ENCODE results near the gene LRRC27. TPM values are rescaled to one million over a fixed set of nuclear protein-coding genes. Genes with fewer than 3 reads are reported as not detected.
A peak's percentile ranks its signal among the peaks of the same experiment; 100 is the strongest.

Gene LRRC27
- total and polyA plus RNA-seq, 10 donors = 6.1 to 29.9 (median 16.6) TPM

DNA sequence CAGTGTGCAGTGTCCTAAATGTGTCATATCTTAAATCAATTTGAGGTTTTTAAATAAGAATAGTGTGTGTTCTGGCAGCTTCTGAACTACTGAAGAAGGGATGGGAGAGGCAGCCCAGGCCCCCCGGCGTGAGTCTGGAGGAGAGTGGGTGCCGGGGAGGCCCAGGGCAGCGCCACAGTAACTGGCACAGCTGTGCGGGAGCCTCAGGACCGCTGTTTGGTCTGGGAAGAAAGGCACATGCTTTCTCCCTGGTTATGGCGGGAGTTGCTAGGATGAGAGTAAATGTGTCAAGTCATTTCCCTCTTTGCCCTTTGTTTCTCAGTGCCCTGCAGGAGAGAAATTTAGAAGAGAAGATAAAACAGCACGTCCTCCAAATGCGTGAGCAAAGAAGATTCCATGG is 33.1 kb downstream of the LRRC27 start:
- DNase-seq = peak; percentile 48
- Histone ChIP-seq H3K27me3 (replicated peaks in 1 of 7) (no peaks in the 10 kb centered on the region), H3K4me3 (no peak overlapping the region), H3K27ac (no peak overlapping the region), H3K4me1 (peaks cover 0 to 18% (median 9%) of the 10 kb centered on the region in 6 donors), H3K9me3 (peaks cover 0 to 4% (median 0%) of the 10 kb centered on the region in 8 donors), H3K36me3 (peaks cover 0 to 66% (median 10%) of the 10 kb centered on the region in 6 donors)
- TF ChIP-seq POLR2A (IDR thresholded peaks at IDR 0.05) (no peak), POLR2AphosphoS5 (IDR thresholded peaks at IDR 0.05) (no peak), CTCF (IDR thresholded peaks at IDR 0.05 in 8 of 11, conservative IDR thresholded peaks at IDR 0.05 in 3 of 11) (no peak)
- WGBS, 5 donors = 61 to 81% (median 74%) methylated on average over 9 of the region's 9 CpGs
- intact Hi-C loops (cut with DNase I; ENCODE audit: low total_unique reads) = no loop called here

DNA sequence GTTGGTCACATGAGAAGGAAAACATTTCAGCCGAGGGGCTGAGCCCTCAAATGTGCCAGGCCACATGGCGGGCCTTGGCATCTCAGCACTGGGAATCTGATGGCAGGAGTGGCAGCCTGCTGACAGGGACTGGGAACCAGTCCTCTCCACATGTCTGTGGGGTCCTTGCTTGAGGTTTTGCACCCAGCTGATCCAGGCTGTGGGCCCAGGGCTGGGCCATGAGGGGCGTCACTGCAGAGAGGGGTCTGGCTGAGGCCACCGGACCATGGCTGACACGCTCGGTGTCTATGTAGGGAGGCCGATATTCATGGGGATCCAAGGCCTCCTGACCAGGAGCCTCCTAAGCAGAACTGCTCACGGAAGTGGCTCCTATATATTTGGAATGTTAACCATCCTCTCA is 34.0 kb downstream of the LRRC27 start:
- intact Hi-C loops (cut with DNase I; ENCODE audit: low total_unique reads) = no loop called here
- peak; percentile 54 for DNase-seq
- WGBS, 5 donors = 74 to 98% (median 93%) methylated on average over 2 to 8 of the region's 8 CpGs

DNA sequence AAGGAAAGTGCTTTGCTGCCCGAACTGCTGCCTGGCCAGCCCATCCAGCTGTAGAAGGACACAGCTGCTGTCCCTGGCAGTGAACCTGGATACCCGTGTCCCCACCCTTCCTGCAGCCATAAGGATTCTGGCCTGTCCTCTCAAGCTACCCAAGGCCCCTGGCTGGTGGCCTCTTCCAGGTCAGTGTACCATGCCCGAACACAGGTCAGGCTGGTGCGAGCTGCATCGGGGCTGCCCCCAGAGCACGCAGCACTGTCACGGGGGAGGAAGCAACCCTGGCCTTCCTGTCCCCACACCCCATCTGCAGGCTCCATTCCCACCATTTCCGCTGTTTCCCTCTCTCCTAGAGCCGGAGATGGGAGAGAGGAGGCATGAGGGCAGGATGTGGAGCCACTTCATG is 34.5 kb downstream of the LRRC27 start:
- 64 to 78% (median 73%) methylated on average over 9 of the region's 9 CpGs for WGBS, 5 donors
- DNase-seq = peak; percentile 80

More for the DNA sequence above, 34.0 kb downstream of the LRRC27 start:
- Histone ChIP-seq H3K36me3 (peaks cover 0 to 66% (median 10%) of the 10 kb centered on the region in 6 donors), H3K27ac (peak overlapping the region in 5 of 8 donors; percentile 11 to 70 (median 48)), H3K4me1 (peaks cover 0 to 10% (median 5%) of the 10 kb centered on the region in 6 donors), H3K4me3 (no peak overlapping the region), H3K9me3 (peaks cover 0 to 4% (median 0%) of the 10 kb centered on the region in 8 donors), H3K27me3 (replicated peaks in 1 of 7) (no peaks in the 10 kb centered on the region)
- TF ChIP-seq CTCF (IDR thresholded peaks at IDR 0.05 in 8 of 11, conservative IDR thresholded peaks at IDR 0.05 in 3 of 11) = no peak
- no peak for TF ChIP-seq POLR2AphosphoS5 (IDR thresholded peaks at IDR 0.05)

More for the DNA sequence above, 34.5 kb downstream of the LRRC27 start:
- peaks cover 0 to 2% (median 0%) of the 10 kb centered on the region in 7 donors for H3K27me3 ChIP-seq (replicated peaks in 1 of 7)
- no peak overlapping the region for H3K4me3 ChIP-seq
- TF ChIP-seq POLR2AphosphoS5 (IDR thresholded peaks at IDR 0.05) (peak; percentile 60 to 87 (median 81)), CTCF (IDR thresholded peaks at IDR 0.05 in 8 of 11, conservative IDR thresholded peaks at IDR 0.05 in 3 of 11) (no peak), POLR2A (IDR thresholded peaks at IDR 0.05) (no peak)
- intact Hi-C loops (cut with DNase I; ENCODE audit: low total_unique reads) = no loop called here
- peaks cover 0 to 4% (median 0%) of the 10 kb centered on the region in 8 donors for H3K9me3 ChIP-seq
- peak overlapping the region in 6 of 8 donors; percentile 11 to 70 (median 42) for H3K27ac ChIP-seq
- H3K4me1 ChIP-seq = peaks cover 0 to 11% (median 7%) of the 10 kb centered on the region in 6 donors
- H3K36me3 ChIP-seq = peaks cover 0 to 62% (median 10%) of the 10 kb centered on the region in 6 donors

All from spleen (tissue), 11 donors.